OCI-LY7 (cell line): ENCODE measurements around the gene TPSG1. TPM values are rescaled to one million over a fixed set of nuclear protein-coding genes. Genes with fewer than 3 reads are reported as not detected.

Experiments used
- BruUV-seq: library from RNA; stranded (reverse); fragments of 400-500 nt; replicated peaks from 2 replicates; lab custom pipeline; 2021; lab: Mats Ljungman, UMichigan
- CTCF ChIA-PET: fragments of 300-600 bp; sonication (Branson Sonifier 250); formaldehyde crosslinking; loops from one replicate; lab custom pipeline; 2022; ENCODE audit warnings: antibody characterized with exemption; ENCODE audit not compliant: unreplicated experiment; lab: Charles Lee
- POLR2A ChIA-PET: fragments of 300-600 bp; sonication (Branson Sonifier 250); formaldehyde crosslinking; loops from one replicate; lab custom pipeline; 2022; ENCODE audit warnings: antibody characterized with exemption; lab: Charles Lee
- DNase-seq: peaks from one replicate; pipeline ENCODE4 v3.0.0-alpha.2; 2015; ENCODE audit warnings: low spot score
- H2AFZ ChIP-seq: fragments of 200-600 bp; sonication (generic), shearing (Covaris generic); 2 replicates; pipeline ENCODE4 v1.6.1; 2014; ENCODE audit warnings: mild to moderate bottlenecking, antibody characterized with exemption, low read length, moderate library complexity
- H3K27ac ChIP-seq: fragments of 200-600 bp; sonication (generic); 2 replicates; pipeline ENCODE4 v1.5.1; 2014; ENCODE audit warnings: mixed run types, low read depth, mild to moderate bottlenecking, moderate library complexity, low read length, inconsistent platforms; ENCODE audit not compliant: poor library complexity, severe bottlenecking
- H3K36me3 ChIP-seq: fragments of 200-600 bp; sonication (generic); 2 replicates; pipeline ENCODE4 v1.6.1; 2014; ENCODE audit warnings: mild to moderate bottlenecking, antibody characterized with exemption, low read length, moderate library complexity, mixed read lengths; ENCODE audit not compliant: insufficient read depth
- H3K4me1 ChIP-seq: fragments of 200-600 bp; sonication (generic); 2 replicates; pipeline ENCODE4 v1.5.1; 2014; ENCODE audit warnings: mild to moderate bottlenecking, low read length; ENCODE audit not compliant: insufficient read depth, poor library complexity, severe bottlenecking
- H3K4me2 ChIP-seq: fragments of 200-600 bp; sonication (generic); 2 replicates; pipeline ENCODE4 v1.6.1; 2014; ENCODE audit warnings: mild to moderate bottlenecking, low read length
- H3K4me3 ChIP-seq: fragments of 200-600 bp; sonication (generic); 2 replicates; pipeline ENCODE4 v1.5.1; 2014; ENCODE audit warnings: mild to moderate bottlenecking, low read depth, low read length; ENCODE audit not compliant: poor library complexity, severe bottlenecking
- H3K79me2 ChIP-seq: fragments of 200-600 bp; sonication (generic); 2 replicates; pipeline ENCODE4 v1.6.1; 2016; ENCODE audit warnings: low read depth, mild to moderate bottlenecking, low read length, moderate library complexity, mixed read lengths; ENCODE audit not compliant: insufficient read depth
- H3K9me2 ChIP-seq: fragments of 200-600 bp; sonication (generic); 2 replicates; pipeline ENCODE4 v1.6.1; 2016; ENCODE audit warnings: mild to moderate bottlenecking, low read length, mixed read lengths; ENCODE audit not compliant: insufficient read depth
- H3K9me3 ChIP-seq: fragments of 200-600 bp; sonication (generic); 2 replicates; pipeline ENCODE4 v1.6.1; 2014; ENCODE audit warnings: mild to moderate bottlenecking, mixed run types, low read length, mixed read lengths
- H4K20me1 ChIP-seq: fragments of 200-600 bp; sonication (generic); 2 replicates; pipeline ENCODE4 v1.6.1; 2014; ENCODE audit warnings: mild to moderate bottlenecking, antibody characterized with exemption, low read length, moderate library complexity, mixed read lengths; ENCODE audit not compliant: insufficient read depth
- EZH2phosphoT487 ChIP-seq: fragments of 200-600 bp; sonication (generic); IDR thresholded peaks from 2 replicates; pipeline ENCODE4 v1.6.1; 2018; ENCODE audit warnings: low read depth, borderline replicate concordance, mild to moderate bottlenecking, mixed run types, antibody characterized with exemption, low read length, moderate library complexity, mixed read lengths
- intact Hi-C: fragments of 100-400 bp; cut with micrococcal nuclease; formaldehyde crosslinking; loops from one replicate; pipeline ENCODE4 v1.10.0; 2022; ENCODE audit not compliant: unreplicated experiment
- total RNA-seq, 2 experiments: library from RNA; depleted of rRNA in 1 of 2; stranded (reverse); fragments of >200 nt in 1 of 2; shearing (Covaris generic) in 1 of 2; gene quantifications; 2 replicates each; pipeline ENCODE4 v1.2.3, GENCODE V29; 2014 to 2022
- TF ChIP-seq, protein P1 (sequence below): fragments of 200-600 bp; sonication (generic); conservative IDR thresholded peaks from 2 replicates; pipeline ENCODE4 v1.5.1; 2014; ENCODE audit warnings: mild to moderate bottlenecking, antibody characterized with exemption, low read length, moderate library complexity, mixed read lengths

TPSG1 gene
- total RNA-seq, 2 experiments from 2014 or later: not detected

GRCh38 chr16:1258906-1259759 lies 34.1 kb upstream of the TPSG1 start:
- Histone ChIP-seq H3K4me2 (no peak overlapping the region), H2AFZ (no peak overlapping the region), H3K27ac (no peak overlapping the region), H3K9me2 (no peaks in the 10 kb centered on the region), H3K79me2 (no peaks in the 10 kb centered on the region), H4K20me1 (no peaks in the 10 kb centered on the region), H3K36me3 (no peaks in the 10 kb centered on the region), H3K4me1 (no peaks in the 10 kb centered on the region), H3K9me3 (no peaks in the 10 kb centered on the region), H3K4me3 (no peak overlapping the region)
- no TSS peak for BruUV-seq
- ChIA-PET POLR2A (no interaction called here), CTCF (no interaction called here)
- no peak for TF ChIP-seq EZH2phosphoT487
- TF ChIP-seq, protein P1, sequence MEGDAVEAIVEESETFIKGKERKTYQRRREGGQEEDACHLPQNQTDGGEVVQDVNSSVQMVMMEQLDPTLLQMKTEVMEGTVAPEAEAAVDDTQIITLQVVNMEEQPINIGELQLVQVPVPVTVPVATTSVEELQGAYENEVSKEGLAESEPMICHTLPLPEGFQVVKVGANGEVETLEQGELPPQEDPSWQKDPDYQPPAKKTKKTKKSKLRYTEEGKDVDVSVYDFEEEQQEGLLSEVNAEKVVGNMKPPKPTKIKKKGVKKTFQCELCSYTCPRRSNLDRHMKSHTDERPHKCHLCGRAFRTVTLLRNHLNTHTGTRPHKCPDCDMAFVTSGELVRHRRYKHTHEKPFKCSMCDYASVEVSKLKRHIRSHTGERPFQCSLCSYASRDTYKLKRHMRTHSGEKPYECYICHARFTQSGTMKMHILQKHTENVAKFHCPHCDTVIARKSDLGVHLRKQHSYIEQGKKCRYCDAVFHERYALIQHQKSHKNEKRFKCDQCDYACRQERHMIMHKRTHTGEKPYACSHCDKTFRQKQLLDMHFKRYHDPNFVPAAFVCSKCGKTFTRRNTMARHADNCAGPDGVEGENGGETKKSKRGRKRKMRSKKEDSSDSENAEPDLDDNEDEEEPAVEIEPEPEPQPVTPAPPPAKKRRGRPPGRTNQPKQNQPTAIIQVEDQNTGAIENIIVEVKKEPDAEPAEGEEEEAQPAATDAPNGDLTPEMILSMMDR: no peak
- no peak for DNase-seq
- intact Hi-C loops: no loop called here

DNA sequence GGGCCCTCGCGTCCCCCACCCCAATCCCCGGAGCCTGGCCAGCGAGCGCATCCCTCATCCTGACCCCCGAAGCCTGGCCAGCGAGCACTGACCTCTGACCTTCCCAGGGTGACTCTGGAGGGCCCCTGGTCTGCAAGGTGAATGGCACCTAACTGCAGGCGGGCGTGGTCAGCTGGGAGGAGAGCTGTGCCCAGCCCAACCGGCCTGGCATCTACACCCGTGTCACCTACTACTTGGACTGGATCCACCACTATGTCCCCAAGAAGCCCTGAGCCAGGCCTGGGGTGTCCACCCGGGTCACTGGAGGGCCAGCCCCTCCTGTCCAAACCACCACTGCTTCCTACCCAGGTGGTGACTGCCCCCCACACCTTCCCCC lies 33.1 kb upstream of the TPSG1 start:
- BruUV-seq: no TSS peak
- DNase-seq: no peak
- CTCF ChIA-PET: no interaction called here

More for the DNA sequence above, 33.1 kb upstream of the TPSG1 start:
- Histone ChIP-seq H3K9me3 (no peaks in the 10 kb centered on the region), H3K4me1 (no peaks in the 10 kb centered on the region), H3K4me2 (no peak overlapping the region), H3K4me3 (no peak overlapping the region), H3K36me3 (no peaks in the 10 kb centered on the region), H3K9me2 (no peaks in the 10 kb centered on the region), H2AFZ (no peak overlapping the region), H4K20me1 (no peaks in the 10 kb centered on the region), H3K79me2 (no peaks in the 10 kb centered on the region), H3K27ac (no peak overlapping the region)
- POLR2A ChIA-PET: no interaction called here
- intact Hi-C loops: no loop called here
- TF ChIP-seq, protein P1: no peak
- no peak for TF ChIP-seq EZH2phosphoT487
